NCI-H2171 (cell line): ENCODE data around the gene ATP8A2.

Experiments
- DNase-seq: peaks from one replicate; lab custom pipeline; 2025; lab: John Stamatoyannopoulos, UW

The ATP8A2 gene

GRCh38 chr13:26015271-26016125, 643.7 kb downstream of the ATP8A2 start:
- no peak for DNase-seq

GRCh38 chr13:26016189-26016588, 644.4 kb downstream of the ATP8A2 start:
- DNase-seq = no peak

GRCh38 chr13:26017196-26017921, 645.6 kb downstream of the ATP8A2 start:
- DNase-seq = no peak

- DNase-seq = no peak
Measured at GRCh38 chr13:26017932-26018665, 646.3 kb downstream of the ATP8A2 start.

DNA sequence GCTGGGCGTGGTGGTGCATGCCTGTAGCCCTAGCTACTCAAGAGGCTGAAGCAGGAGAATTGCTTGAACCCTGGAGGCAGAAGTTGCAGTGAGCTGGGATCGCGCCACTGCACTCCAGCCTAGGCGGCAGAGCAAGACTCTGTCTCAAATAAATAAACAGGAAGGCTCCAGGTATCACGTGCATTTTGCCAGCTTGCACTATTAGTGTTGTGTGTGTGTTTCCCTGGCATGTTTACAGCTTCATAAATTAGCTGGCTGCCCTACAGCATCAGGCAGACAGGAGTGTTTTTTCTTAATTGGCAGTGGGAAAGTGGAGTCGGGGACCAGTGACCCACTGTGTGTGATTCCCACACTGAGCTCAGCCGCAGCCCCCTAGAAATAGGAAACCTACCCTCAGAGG, 647.5 kb downstream of the ATP8A2 start:
- no peak for DNase-seq

- no peak for DNase-seq
Measured at GRCh38 chr13:26019881-26020870, 648.4 kb downstream of the ATP8A2 start.

DNA sequence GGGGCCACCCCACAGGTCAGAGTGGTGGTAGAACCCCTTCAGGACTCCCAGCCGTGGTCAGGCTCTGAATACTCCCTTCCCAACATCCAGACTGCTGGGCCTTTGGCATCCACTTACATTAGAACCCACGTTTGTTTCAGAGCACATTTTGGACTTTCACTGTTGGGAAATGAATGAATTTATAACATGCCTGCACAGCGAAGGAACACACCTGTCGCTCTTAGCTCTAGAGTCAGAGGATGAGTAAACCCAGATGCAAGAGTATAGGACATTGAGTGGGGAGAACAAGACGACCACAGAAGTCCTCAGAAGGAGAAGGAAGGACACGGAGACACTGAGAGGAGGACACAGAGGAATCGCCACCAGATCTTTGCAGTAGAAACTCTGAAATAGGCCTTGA, 649.1 kb downstream of the ATP8A2 start:
- no peak for DNase-seq

DNA sequence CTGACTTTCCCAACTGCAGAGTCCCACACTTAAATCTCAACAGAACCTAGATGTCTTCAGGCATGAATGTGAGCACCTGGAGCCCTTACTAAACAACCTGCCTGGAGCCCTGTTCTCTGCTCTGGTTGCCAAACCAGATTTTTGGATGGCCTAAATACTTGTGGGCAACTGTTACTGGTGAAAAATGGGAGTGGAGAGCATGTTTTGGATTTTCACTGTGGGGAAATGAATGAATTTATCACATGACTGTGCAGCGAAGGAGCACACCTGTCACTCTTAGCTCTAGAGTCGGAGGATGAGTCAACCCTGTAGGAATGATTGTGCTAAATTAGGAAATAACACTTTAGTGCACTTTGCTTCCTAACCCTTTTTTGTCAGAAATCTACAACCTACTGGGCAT, 649.7 kb downstream of the ATP8A2 start:
- DNase-seq = no peak

DNA sequence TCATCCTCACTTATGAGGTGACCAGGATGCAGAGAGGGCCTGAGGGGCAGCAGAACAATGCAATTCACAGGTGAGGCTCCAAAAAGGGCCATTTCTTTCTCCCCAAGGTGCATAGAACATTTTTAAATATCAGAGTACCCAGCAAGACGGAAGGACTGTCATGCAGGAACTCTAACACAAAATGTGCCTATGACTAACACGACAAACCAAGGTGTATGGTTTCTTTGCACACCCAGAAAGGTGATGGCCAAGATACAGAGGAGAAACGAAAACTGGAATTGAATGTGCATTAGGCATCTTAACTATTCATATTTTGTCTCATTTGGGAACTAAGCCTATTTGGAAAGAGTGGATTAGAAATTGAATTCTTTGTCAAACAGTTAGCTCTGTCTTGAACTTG, 650.2 kb downstream of the ATP8A2 start:
- no peak for DNase-seq

DNA sequence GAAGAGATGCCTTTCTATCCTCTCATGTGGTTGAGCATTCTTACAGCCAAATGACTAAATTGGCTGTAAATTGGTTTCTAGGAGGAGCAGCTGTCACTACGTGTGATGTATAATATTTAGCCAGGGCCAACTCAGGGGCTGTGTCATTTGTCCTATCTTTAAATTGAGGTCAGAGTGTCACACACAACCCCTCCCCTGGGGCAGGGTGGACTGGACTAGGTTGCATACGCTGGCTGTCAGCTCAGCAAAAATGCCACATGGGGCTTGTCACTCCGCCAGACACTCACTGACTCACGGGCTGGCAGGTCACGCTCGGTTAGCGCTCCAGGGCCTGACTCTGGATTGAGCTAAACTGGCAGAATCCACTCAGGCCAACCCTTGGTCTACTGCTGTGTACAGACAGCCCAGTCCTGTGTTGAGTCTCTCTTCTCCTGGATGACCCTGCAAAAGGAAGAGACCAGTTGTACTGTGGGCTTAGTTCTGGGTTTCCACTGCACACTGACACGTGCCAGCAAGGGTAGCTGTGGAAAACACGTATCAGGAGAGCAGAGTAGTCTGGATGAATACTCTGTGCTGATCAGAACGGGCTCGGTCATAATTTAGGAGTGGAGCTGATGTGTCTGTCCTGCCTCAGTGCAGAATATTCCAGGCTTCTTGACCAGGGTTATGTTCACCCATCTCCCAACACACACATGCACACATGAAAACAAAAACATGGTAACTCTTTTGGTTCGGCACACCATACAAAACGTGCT, 650.9 kb downstream of the ATP8A2 start:
- DNase-seq = peak; percentile 21

DNA sequence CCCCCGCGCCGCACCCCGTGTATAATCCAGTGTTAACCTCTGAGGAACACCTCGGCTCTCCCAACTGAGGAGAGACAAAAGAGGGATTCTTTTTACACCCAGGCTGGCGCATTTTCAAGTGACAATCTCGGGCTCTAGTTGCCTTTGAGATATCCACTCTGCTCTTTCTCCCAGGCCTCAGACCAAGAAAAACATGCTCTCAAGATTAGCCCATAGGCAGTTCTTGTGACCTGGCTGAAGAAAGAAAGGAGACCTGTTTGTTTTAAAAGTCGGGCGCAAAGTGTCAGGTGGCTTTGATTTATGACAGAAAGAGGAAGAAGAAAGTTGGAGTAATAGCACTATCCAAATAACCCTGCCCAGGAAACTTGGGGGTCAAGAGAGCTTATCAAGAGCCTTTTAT, 652.8 kb downstream of the ATP8A2 start:
- DNase-seq = no peak

- no peak for DNase-seq
Measured at GRCh38 chr13:26025196-26025595, 653.4 kb downstream of the ATP8A2 start.

DNA sequence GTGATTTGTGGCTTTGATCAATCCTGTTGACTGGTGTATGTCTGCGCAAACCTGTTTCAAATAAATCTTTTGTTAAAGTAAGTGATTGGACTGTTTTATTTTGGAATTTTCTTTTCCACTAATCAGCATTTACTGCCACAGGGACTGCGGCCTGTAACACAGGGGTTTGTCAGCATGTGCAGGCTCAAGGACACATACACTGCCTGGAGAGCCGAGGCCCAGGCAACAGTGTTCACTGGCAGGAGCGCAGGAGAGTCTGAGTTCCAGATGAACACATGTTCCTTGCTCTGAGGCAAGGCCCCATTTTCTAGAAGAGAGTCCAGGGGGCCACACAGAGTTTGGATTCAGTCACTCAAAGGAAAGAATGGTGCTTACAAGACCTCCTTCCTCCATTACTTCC, 654.0 kb downstream of the ATP8A2 start:
- no peak for DNase-seq

- no peak for DNase-seq
Measured at GRCh38 chr13:26026211-26026610, 654.4 kb downstream of the ATP8A2 start.

DNA sequence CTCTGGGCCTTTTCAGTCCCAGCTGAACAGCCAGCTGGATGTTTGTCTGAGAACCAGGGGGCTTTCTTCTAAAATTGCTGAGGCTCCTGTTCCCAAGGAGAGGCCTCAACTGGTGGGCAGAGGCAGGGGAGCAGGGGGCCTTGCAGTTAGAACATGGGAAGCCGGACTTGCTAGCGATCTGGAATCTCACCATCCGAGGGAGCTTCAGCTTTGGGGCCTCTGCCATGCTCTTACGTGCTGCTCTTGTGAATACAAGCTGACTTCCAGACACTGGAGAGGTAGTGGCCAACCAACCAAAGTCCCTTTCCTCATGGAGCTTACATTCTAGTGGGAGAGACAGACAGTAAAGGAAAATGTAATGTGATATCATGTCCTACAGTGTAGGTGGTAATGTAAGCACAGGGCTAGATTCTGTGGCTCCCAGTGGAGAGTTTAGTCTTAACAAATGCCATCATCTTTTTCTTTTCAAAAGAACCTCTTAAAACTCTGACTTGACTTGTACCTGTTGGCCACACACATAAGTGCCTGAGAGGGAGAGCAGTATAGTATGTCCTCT, 657.9 kb downstream of the ATP8A2 start:
- DNase-seq = no peak

GRCh38 chr13:26030331-26030730, 658.6 kb downstream of the ATP8A2 start:
- no peak for DNase-seq

GRCh38 chr13:26034018-26034417, 662.2 kb downstream of the ATP8A2 start:
- no peak for DNase-seq

DNA sequence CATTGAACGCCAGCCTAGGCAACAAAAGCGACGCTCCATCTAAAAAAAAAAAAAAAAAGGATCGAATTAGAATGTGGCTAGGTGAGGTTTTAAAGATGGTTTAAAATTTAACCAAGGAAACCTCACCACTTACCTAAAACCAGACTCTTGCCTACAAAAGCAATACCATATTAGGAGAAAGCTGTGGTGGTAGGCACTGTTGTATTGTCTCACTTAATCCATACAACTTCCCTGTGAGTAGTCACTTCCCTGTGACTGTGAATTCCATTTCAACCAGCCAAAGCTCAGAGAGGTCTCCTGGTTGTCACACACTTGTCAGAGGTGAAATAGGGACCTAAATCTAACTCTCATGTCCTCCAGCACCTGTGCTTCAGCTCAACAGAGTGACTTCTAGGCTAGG, 664.6 kb downstream of the ATP8A2 start:
- DNase-seq = no peak

DNA sequence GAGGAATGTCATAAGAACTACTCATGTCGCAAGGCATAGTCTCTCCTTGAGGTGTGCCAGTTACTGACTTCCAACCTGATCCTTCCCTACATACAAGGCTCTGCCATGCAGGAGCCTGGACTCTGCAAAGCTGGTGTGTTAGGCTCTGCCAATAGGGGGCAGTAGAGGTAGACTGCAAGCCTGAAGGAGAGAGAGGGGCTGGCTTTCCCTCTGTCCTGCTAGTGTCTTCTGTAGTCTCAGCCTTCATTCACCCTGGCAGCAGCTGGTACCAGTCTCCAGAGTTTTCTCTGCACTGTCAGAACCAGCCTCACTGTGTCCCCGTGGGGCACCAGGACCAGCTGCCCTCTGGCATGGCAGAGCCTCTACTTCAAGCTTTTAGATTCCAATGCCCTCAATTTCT, 665.5 kb downstream of the ATP8A2 start:
- DNase-seq = no peak

- DNase-seq = no peak
Measured at GRCh38 chr13:26038931-26039475, 667.2 kb downstream of the ATP8A2 start.
